CD4-positive, CD25-positive, alpha-beta regulatory T cell (primary cell): ENCODE results near the gene LIPI. TPM values are rescaled to one million over a fixed set of nuclear protein-coding genes. Genes with fewer than 3 reads are reported as not detected.
A peak's percentile ranks its signal among the peaks of the same experiment; 100 is the strongest.
"Not testable (repeated sequence)": the region's sequence is repeated elsewhere in the genome, so short reads cannot be mapped to it uniquely, and the experiment has no call there.

Source experiments
- ATAC-seq, 2 donors: fragments of 150-1000 bp; cut with Tn5 transposase; one replicate each; pipeline ENCODE4 v1.10.0; 2021; ENCODE audit warnings: low read depth in 2 of 2, moderate number of reproducible peaks in 2 of 2, moderate library complexity in 1 of 2
- DNase-seq, 3 donors: peaks; one replicate each; pipeline versions ENCODE4 v3.0.0 to v3.0.0-alpha.2; 2012 to 2022; ENCODE audit warnings: mixed read lengths in 1 of 3
- H3K27ac ChIP-seq: one replicate; pipeline ENCODE4 v1.7.0; 2013; ENCODE audit warnings: mild to moderate bottlenecking, low read length; ENCODE audit not compliant: insufficient read depth, poor library complexity, severe bottlenecking
- H3K27me3 ChIP-seq: one replicate; pipeline ENCODE4 v1.7.0; 2013; ENCODE audit warnings: low read length; ENCODE audit not compliant: control insufficient read depth, insufficient read depth
- H3K36me3 ChIP-seq: one replicate; pipeline ENCODE4 v1.7.0; 2013; ENCODE audit warnings: mild to moderate bottlenecking, low read length, moderate library complexity; ENCODE audit not compliant: control insufficient read depth, insufficient read depth
- H3K4me1 ChIP-seq: 2 replicates; pipeline ENCODE4 v1.7.0; 2013; ENCODE audit warnings: mild to moderate bottlenecking, low read length; ENCODE audit not compliant: insufficient read depth, control insufficient read depth, poor library complexity, severe bottlenecking
- H3K4me3 ChIP-seq: one replicate; pipeline ENCODE4 v1.7.0; 2013; ENCODE audit warnings: low read depth, mild to moderate bottlenecking, low read length, moderate library complexity
- H3K9me3 ChIP-seq, 2 experiments: 1 replicate in 1 of 2; 2 replicates in 1 of 2; pipeline ENCODE4 v1.7.0; 2013; ENCODE audit warnings: low read length in 2 of 2, mild to moderate bottlenecking in 1 of 2, moderate library complexity in 1 of 2; ENCODE audit not compliant: control insufficient read depth in 2 of 2
- H3K27ac Mint-ChIP-seq, 3 donors: one replicate each; pipeline ENCODE4 v1.8.0; 2020 to 2022; ENCODE audit warnings: mild to moderate bottlenecking in 3 of 3, mixed read lengths in 3 of 3, moderate library complexity in 2 of 3
- H3K27me3 Mint-ChIP-seq: one replicate; pipeline ENCODE4 v1.8.0; 2022; ENCODE audit warnings: mild to moderate bottlenecking, mixed read lengths
- H3K36me3 Mint-ChIP-seq: one replicate; pipeline ENCODE4 v1.8.0; 2020; ENCODE audit warnings: mixed read lengths
- H3K4me1 Mint-ChIP-seq, 4 donors: one replicate each; pipeline ENCODE4 v1.8.0; 2020 to 2022; ENCODE audit warnings: mixed read lengths in 4 of 4, mild to moderate bottlenecking in 1 of 4
- H3K4me3 Mint-ChIP-seq, 4 donors: one replicate each; pipeline ENCODE4 v1.8.0; 2020 to 2022; ENCODE audit warnings: mild to moderate bottlenecking in 4 of 4, mixed read lengths in 4 of 4, moderate library complexity in 3 of 4
- H3K9me3 Mint-ChIP-seq, 7 donors: one replicate each; pipeline ENCODE4 v1.8.0; 2020 to 2022; ENCODE audit warnings: mixed read lengths in 7 of 7, mild to moderate bottlenecking in 3 of 7, moderate library complexity in 2 of 7
- polyA plus RNA-seq, 4 donors: library from polyadenylated mRNA; unstranded; fragments of 300-500 nt; fragmentation: Illumina TruSeq; gene quantifications; one replicate each; pipeline ENCODE4 v1.2.3, GENCODE V29; 2021
- total RNA-seq: library from RNA; stranded (reverse); gene quantifications from one replicate; pipeline ENCODE4 v1.2.3, GENCODE V29; 2022

LIPI gene
- total and polyA plus RNA-seq, 5 donors from 2014 or later, result not detected

GRCh38 chr21:14116080-14116481, 94.7 kb downstream of the LIPI start:
- no peak overlapping the region for H3K4me3 Mint-ChIP-seq
- peaks cover 4% of the 10 kb centered on the region for H3K36me3 Mint-ChIP-seq
- peaks cover 0 to 6% (median 0%) of the 10 kb centered on the region in 7 donors for H3K9me3 Mint-ChIP-seq
- no peak overlapping the region for H3K4me3 ChIP-seq
- H3K27me3 ChIP-seq, result no peaks in the 10 kb centered on the region
- H3K27me3 Mint-ChIP-seq, result no peaks in the 10 kb centered on the region
- no peak overlapping the region for H3K27ac Mint-ChIP-seq
- H3K27ac ChIP-seq, result no peak overlapping the region
- DNase-seq, result peak in 1 of 3 donors; percentile 34
- no peaks in the 10 kb centered on the region for H3K9me3 ChIP-seq
- H3K36me3 ChIP-seq, result no peaks in the 10 kb centered on the region
- ATAC-seq, result no peak
- peaks cover 8% of the 10 kb centered on the region for H3K4me1 ChIP-seq
- H3K4me1 Mint-ChIP-seq, result peaks cover 0 to 16% (median 6%) of the 10 kb centered on the region in 4 donors

DNA sequence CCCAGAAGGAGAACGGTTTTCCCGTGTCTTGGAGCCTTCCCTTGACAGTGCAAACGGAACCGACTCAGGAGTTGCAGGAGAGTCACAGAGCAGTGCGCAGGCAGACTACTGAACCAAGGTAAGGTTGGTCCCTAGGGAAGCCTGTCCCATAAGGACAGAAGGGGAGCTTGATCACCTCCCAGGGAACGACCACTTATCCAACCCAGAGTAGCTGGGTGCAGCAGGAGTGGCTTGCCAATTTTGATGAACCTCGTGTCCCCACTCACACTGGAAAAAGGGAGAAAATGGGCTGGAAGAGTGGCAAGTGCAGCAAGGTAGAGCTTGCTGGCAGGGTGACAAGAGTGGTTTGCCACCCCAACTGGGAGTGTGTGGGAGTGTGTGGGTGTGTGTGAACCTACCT, 95.1 kb downstream of the LIPI start:
- DNase-seq, result no peak
- Mint-ChIP-seq H3K4me3 (no peak overlapping the region), H3K36me3 (peaks cover 4% of the 10 kb centered on the region), H3K4me1 (peaks cover 0 to 13% (median 6%) of the 10 kb centered on the region in 4 donors), H3K27me3 (no peaks in the 10 kb centered on the region), H3K9me3 (peaks cover 0 to 6% (median 0%) of the 10 kb centered on the region in 7 donors), H3K27ac (no peak overlapping the region)
- no peak for ATAC-seq
- H3K4me1 ChIP-seq, result peaks cover 8% of the 10 kb centered on the region
- H3K36me3 ChIP-seq, result no peaks in the 10 kb centered on the region
- no peak overlapping the region for H3K27ac ChIP-seq
- H3K4me3 ChIP-seq, result no peak overlapping the region
- H3K9me3 ChIP-seq, result no peaks in the 10 kb centered on the region
- H3K27me3 ChIP-seq, result no peaks in the 10 kb centered on the region

DNA sequence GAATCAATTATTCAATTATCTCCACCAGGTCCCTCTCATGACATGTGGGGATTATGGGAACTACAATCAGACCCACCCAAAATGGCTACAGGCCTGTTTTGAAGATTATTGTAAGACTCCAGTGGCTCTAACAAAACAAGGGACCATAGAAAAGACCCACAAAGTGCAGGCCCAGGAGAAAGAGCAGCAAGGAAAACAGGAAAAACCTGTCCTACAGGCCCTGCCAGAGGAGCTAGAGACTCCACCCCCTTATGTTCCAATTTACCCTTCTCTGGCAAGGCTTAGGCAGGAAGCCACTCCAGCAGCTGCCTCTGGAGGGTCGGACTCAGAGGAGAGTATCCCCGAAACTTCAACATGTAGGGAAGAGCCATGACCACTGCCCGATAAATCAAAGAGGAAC, 96.5 kb downstream of the LIPI start:
- Mint-ChIP-seq H3K36me3 (peaks cover 4% of the 10 kb centered on the region), H3K27ac (no peak overlapping the region), H3K4me3 (no peak overlapping the region), H3K4me1 (peaks cover 0 to 4% (median 0%) of the 10 kb centered on the region in 4 donors), H3K27me3 (no peaks in the 10 kb centered on the region), H3K9me3 (peaks cover 0 to 6% (median 0%) of the 10 kb centered on the region in 7 donors)
- Histone ChIP-seq H3K4me1 (no peaks in the 10 kb centered on the region), H3K27ac (no peak overlapping the region), H3K36me3 (no peaks in the 10 kb centered on the region), H3K27me3 (no peaks in the 10 kb centered on the region), H3K9me3 (no peaks in the 10 kb centered on the region), H3K4me3 (no peak overlapping the region)
- ATAC-seq, result no peak
- no peak for DNase-seq

DNA sequence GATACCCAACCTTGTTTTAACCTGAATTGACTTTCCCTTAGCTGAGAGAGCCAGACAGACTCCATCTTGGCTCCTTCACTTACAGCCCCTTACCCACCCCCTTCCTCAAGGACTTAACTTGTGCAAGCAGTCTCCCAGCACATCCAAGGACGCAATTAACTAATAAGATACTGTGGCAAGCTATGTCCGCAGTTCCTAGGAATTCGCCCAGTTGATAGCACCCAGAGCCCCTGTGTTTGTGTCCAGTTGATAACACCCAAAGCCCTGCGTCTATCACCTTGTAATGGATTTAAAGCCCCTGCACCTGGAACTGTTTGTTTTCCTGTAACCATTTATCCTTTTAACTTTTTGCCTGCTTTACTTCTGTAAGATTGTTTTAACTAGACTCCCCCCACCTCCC, 106.2 kb downstream of the LIPI start:
- H3K4me1 Mint-ChIP-seq, H3K4me3 Mint-ChIP-seq, H3K9me3 ChIP-seq, H3K9me3 Mint-ChIP-seq, H3K27me3 ChIP-seq, DNase-seq, H3K4me3 ChIP-seq, H3K36me3 Mint-ChIP-seq, H3K36me3 ChIP-seq, H3K4me1 ChIP-seq, H3K27me3 Mint-ChIP-seq, ATAC-seq, H3K27ac ChIP-seq, H3K27ac Mint-ChIP-seq: not testable (repeated sequence)

DNA sequence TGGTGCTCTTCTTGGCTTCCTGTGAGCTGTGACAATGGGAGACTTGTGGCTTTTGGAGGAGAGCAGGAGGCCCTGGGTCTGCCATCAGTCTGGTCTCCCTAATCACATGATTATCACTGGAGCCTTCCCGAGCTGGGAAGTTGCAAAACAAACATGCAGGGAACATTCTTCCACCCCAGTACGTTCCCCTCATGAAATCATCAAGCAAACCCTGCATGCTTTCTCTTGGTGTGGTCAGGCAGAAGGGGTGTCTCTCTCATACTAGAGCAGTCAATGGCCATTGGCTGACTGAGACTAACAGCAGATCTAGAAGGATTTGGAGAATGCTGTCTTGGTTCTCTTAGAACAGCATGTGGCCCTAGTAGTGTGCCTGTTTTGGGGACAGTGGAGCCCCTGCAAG, 111.2 kb downstream of the LIPI start:
- H3K4me3 ChIP-seq, result no peak overlapping the region
- Mint-ChIP-seq H3K27me3 (no peaks in the 10 kb centered on the region), H3K27ac (no peak overlapping the region), H3K36me3 (peaks cover 9% of the 10 kb centered on the region), H3K4me3 (no peak overlapping the region), H3K9me3 (peaks cover 0 to 7% (median 1%) of the 10 kb centered on the region in 7 donors), H3K4me1 (peaks cover 0 to 2% (median 0%) of the 10 kb centered on the region in 4 donors)
- no peak overlapping the region for H3K27ac ChIP-seq
- DNase-seq (no peak), ATAC-seq (no peak)
- H3K27me3 ChIP-seq, result no peaks in the 10 kb centered on the region
- no peaks in the 10 kb centered on the region for H3K36me3 ChIP-seq
- H3K4me1 ChIP-seq, result no peaks in the 10 kb centered on the region
- H3K9me3 ChIP-seq, result no peaks in the 10 kb centered on the region

- peak overlapping the region in 2 of 3 donors; percentile 2 to 8 for H3K27ac Mint-ChIP-seq
- no peaks in the 10 kb centered on the region for H3K27me3 Mint-ChIP-seq
- H3K4me1 ChIP-seq, result no peaks in the 10 kb centered on the region
- H3K9me3 Mint-ChIP-seq, result peaks cover 0 to 6% (median 1%) of the 10 kb centered on the region in 7 donors
- H3K4me3 Mint-ChIP-seq, result no peak overlapping the region
- ATAC-seq (no peak), DNase-seq (no peak)
- H3K9me3 ChIP-seq, result no peaks in the 10 kb centered on the region
- H3K27me3 ChIP-seq, result no peaks in the 10 kb centered on the region
- H3K36me3 ChIP-seq, result no peaks in the 10 kb centered on the region
- peaks cover 0 to 2% (median 0%) of the 10 kb centered on the region in 4 donors for H3K4me1 Mint-ChIP-seq
- peaks cover 9% of the 10 kb centered on the region for H3K36me3 Mint-ChIP-seq
- H3K4me3 ChIP-seq, result no peak overlapping the region
- H3K27ac ChIP-seq, result no peak overlapping the region
Measured at GRCh38 chr21:14097881-14098499, 112.8 kb downstream of the LIPI start.

- Mint-ChIP-seq H3K4me1 (peaks cover 0 to 2% (median 0%) of the 10 kb centered on the region in 4 donors), H3K27ac (no peak overlapping the region), H3K27me3 (no peaks in the 10 kb centered on the region), H3K4me3 (no peak overlapping the region), H3K9me3 (peaks cover 0 to 6% (median 1%) of the 10 kb centered on the region in 7 donors), H3K36me3 (peaks cover 9% of the 10 kb centered on the region)
- H3K27ac ChIP-seq, result no peak overlapping the region
- H3K4me1 ChIP-seq, result no peaks in the 10 kb centered on the region
- DNase-seq, result no peak
- H3K27me3 ChIP-seq, result no peaks in the 10 kb centered on the region
- H3K4me3 ChIP-seq, result no peak overlapping the region
- no peaks in the 10 kb centered on the region for H3K9me3 ChIP-seq
- no peak for ATAC-seq
- H3K36me3 ChIP-seq, result no peaks in the 10 kb centered on the region
Measured at GRCh38 chr21:14096577-14096976, 114.2 kb downstream of the LIPI start.

GRCh38 chr21:14096172-14096571, 114.6 kb downstream of the LIPI start:
- H3K4me1 Mint-ChIP-seq, result peaks cover 0 to 2% (median 0%) of the 10 kb centered on the region in 4 donors
- no peak for ATAC-seq
- H3K4me3 Mint-ChIP-seq, result no peak overlapping the region

More at GRCh38 chr21:14096172-14096571, 114.6 kb downstream of the LIPI start:
- H3K36me3 Mint-ChIP-seq, result peaks cover 9% of the 10 kb centered on the region
- no peaks in the 10 kb centered on the region for H3K27me3 Mint-ChIP-seq
- no peak for DNase-seq
- H3K9me3 Mint-ChIP-seq, result peaks cover 0 to 6% (median 1%) of the 10 kb centered on the region in 7 donors
- H3K27me3 ChIP-seq, result no peaks in the 10 kb centered on the region
- H3K27ac Mint-ChIP-seq, result no peak overlapping the region
- H3K4me3 ChIP-seq, result no peak overlapping the region
- H3K9me3 ChIP-seq, result no peaks in the 10 kb centered on the region
- no peaks in the 10 kb centered on the region for H3K4me1 ChIP-seq
- no peaks in the 10 kb centered on the region for H3K36me3 ChIP-seq
- H3K27ac ChIP-seq, result no peak overlapping the region
